ENCODE results near the gene TUBGCP6.

The TUBGCP6 gene

DNA sequence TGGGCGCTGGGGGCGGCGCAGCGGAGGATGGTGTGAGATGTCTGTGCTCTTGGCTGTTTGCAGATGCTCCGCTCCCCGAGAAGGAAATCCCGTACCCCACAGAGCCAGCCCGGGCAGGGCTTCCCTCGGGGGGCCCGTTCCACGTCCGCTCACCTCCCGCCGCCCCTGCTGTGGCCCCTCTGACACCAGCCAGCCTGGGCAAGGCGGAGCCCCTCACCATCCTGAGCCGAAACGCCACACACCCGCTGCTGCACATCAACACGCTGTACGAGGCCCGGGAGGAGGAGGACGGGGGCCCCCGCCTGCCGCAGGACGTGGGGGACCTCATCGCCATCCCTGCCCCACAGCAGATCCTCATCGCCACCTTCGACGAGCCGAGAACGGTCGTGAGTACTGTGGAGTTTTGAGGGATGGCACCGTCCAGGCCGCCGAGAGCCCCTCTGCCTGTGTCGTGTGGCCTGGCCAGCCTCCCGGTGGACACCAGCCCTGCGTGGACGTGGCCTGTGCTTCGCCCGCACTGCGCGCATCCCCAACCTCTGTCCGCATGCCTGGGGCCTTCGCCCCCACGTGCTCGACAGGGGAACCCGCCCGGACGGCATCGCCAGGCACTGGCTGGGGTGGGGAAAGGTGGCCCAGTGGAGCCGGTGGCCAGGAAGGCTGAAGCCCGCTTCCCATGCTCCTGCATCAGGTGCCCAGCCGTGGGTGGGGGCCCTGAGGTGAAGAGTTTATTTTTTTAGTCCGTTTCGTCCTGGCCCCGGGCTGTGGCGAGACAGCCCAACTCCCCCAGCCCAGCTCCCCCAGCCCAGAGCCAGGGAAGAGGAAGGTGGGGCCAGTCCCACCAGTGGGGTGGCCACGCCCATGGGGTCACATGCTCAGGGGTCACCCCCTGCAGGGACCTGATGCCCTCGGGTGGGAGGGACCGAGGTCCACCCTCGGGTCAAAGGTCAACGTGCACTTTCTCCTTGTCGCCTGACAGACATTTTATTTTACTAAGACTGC is 65.7 kb downstream of the TUBGCP6 start:
- DNase-seq (ENCODE audit: low spot score) = peak; percentile 55
- ATAC-seq (ENCODE audit: low read depth) = no peak
- no peaks in the 10 kb centered on the region for H3K36me3 ChIP-seq (ENCODE audit: low read depth)
- TF ChIP-seq, protein P1, sequence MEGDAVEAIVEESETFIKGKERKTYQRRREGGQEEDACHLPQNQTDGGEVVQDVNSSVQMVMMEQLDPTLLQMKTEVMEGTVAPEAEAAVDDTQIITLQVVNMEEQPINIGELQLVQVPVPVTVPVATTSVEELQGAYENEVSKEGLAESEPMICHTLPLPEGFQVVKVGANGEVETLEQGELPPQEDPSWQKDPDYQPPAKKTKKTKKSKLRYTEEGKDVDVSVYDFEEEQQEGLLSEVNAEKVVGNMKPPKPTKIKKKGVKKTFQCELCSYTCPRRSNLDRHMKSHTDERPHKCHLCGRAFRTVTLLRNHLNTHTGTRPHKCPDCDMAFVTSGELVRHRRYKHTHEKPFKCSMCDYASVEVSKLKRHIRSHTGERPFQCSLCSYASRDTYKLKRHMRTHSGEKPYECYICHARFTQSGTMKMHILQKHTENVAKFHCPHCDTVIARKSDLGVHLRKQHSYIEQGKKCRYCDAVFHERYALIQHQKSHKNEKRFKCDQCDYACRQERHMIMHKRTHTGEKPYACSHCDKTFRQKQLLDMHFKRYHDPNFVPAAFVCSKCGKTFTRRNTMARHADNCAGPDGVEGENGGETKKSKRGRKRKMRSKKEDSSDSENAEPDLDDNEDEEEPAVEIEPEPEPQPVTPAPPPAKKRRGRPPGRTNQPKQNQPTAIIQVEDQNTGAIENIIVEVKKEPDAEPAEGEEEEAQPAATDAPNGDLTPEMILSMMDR (IDR thresholded peaks at IDR 0.05; ENCODE audit: poor library complexity, severe bottlenecking) = no peak
- H3K4me3 ChIP-seq (ENCODE audit: severe bottlenecking) = no peak overlapping the region
- no peaks in the 10 kb centered on the region for H3K9me3 ChIP-seq (ENCODE audit: severe bottlenecking)
- H3K4me1 ChIP-seq (ENCODE audit: insufficient read depth, poor library complexity, severe bottlenecking) = no peaks in the 10 kb centered on the region
- H3K27ac ChIP-seq (ENCODE audit: poor library complexity, severe bottlenecking) = no peak overlapping the region
- no peaks in the 10 kb centered on the region for H3K27me3 ChIP-seq (ENCODE audit: insufficient read depth, poor library complexity, severe bottlenecking)

DNA sequence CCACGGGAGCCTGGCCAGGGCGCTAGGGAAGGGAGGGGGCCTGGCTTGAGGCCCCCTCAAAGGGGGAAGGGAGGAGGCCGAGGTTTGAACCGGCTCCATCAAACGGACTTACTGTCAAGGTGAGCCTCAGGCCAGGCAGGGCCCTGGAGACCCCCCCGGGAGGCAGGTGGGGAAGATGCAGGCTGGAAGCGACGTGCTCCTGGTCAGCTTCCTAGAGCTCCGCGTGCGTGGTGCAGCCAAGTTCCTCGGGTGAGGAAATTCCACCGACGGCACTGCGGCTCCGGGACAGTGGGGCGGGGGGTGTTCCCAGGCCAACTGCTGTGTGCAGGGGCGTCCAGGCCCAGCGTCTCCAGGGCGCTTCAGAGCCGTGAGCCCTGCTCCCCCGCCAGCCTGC is 66.4 kb downstream of the TUBGCP6 start:
- Histone ChIP-seq H3K36me3 (ENCODE audit: low read depth) (no peaks in the 10 kb centered on the region), H3K27me3 (ENCODE audit: insufficient read depth, poor library complexity, severe bottlenecking) (no peaks in the 10 kb centered on the region), H3K27ac (ENCODE audit: poor library complexity, severe bottlenecking) (no peak overlapping the region), H3K4me3 (ENCODE audit: severe bottlenecking) (no peak overlapping the region), H3K4me1 (ENCODE audit: insufficient read depth, poor library complexity, severe bottlenecking) (no peaks in the 10 kb centered on the region), H3K9me3 (ENCODE audit: severe bottlenecking) (no peaks in the 10 kb centered on the region)
- no peak for DNase-seq (ENCODE audit: low spot score)
- TF ChIP-seq, protein P1 (IDR thresholded peaks at IDR 0.05; ENCODE audit: poor library complexity, severe bottlenecking) = no peak
- no peak for ATAC-seq (ENCODE audit: low read depth)

DNA sequence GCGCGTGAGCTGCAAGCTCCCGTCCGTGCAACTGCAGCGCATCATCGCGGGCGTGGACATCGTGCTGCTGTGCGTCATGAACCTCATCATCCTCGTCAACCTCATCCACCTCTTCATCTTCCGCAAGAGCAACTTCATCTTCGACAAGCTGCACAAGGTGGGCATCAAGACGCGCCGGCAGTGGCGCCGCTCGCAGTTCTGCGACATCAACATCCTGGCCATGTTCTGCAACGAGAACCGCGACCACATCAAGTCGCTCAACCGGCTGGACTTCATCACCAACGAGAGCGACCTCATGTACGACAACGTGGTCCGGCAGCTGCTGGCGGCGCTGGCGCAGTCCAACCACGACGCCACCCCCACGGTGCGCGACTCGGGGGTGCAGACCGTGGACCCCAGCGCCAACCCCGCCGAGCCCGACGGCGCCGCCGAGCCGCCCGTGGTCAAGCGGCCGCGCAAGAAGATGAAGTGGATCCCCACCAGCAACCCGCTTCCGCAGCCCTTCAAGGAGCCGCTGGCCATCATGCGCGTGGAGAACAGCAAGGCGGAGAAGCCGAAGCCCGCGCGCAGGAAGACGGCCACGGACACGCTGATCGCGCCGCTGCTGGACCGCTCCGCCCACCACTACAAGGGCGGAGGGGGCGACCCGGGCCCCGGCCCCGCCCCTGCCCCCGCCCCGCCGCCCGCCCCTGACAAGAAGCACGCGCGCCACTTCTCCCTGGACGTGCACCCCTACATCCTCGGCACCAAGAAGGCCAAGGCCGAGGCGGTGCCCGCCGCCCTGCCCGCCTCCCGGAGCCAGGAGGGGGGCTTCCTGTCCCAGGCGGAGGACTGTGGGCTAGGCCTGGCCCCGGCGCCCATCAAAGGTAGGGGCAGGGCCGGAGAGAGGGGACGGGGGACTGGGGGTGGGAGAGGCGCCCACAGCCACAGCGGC is 67.0 kb downstream of the TUBGCP6 start:
- Histone ChIP-seq H3K4me3 (ENCODE audit: severe bottlenecking) (no peak overlapping the region), H3K9me3 (ENCODE audit: severe bottlenecking) (no peaks in the 10 kb centered on the region), H3K27me3 (ENCODE audit: insufficient read depth, poor library complexity, severe bottlenecking) (no peaks in the 10 kb centered on the region), H3K36me3 (ENCODE audit: low read depth) (no peaks in the 10 kb centered on the region), H3K27ac (ENCODE audit: poor library complexity, severe bottlenecking) (no peak overlapping the region), H3K4me1 (ENCODE audit: insufficient read depth, poor library complexity, severe bottlenecking) (no peaks in the 10 kb centered on the region)
- DNase-seq (ENCODE audit: low spot score) (no peak), ATAC-seq (ENCODE audit: low read depth) (no peak)
- TF ChIP-seq, protein P1 (IDR thresholded peaks at IDR 0.05; ENCODE audit: poor library complexity, severe bottlenecking) = no peak

DNA sequence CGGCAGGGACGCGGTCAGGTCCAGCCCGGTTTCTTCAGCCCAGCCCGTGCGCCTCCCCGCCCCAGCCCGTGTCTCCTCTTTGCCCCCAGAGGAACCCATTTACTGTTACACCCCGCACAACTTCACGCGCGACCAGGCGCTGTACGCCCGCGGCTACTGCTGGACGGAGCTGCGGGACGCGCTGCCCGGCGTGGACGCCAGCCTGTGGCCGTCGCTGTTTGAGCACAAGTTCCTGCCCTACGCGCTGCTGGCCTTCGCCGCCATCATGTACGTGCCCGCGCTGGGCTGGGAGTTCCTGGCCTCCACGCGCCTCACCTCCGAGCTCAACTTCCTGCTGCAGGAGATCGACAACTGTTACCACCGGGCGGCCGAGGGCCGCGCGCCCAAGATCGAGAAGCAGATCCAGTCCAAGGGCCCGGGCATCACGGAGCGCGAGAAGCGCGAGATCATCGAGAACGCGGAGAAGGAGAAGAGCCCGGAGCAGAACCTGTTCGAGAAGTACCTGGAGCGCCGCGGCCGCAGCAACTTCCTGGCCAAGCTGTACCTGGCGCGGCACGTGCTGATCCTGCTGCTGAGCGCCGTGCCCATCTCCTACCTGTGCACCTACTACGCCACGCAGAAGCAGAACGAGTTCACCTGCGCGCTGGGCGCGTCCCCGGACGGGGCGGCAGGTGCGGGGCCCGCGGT is 67.8 kb downstream of the TUBGCP6 start:
- no peak for DNase-seq (ENCODE audit: low spot score)
- H3K27ac ChIP-seq (ENCODE audit: poor library complexity, severe bottlenecking) = no peak overlapping the region
- H3K27me3 ChIP-seq (ENCODE audit: insufficient read depth, poor library complexity, severe bottlenecking) = no peaks in the 10 kb centered on the region
- H3K9me3 ChIP-seq (ENCODE audit: severe bottlenecking) = no peaks in the 10 kb centered on the region
- TF ChIP-seq, protein P1 (IDR thresholded peaks at IDR 0.05; ENCODE audit: poor library complexity, severe bottlenecking) = no peak
- no peak for ATAC-seq (ENCODE audit: low read depth)
- H3K36me3 ChIP-seq (ENCODE audit: low read depth) = no peaks in the 10 kb centered on the region
- no peak overlapping the region for H3K4me3 ChIP-seq (ENCODE audit: severe bottlenecking)
- no peaks in the 10 kb centered on the region for H3K4me1 ChIP-seq (ENCODE audit: insufficient read depth, poor library complexity, severe bottlenecking)

Measured in RWPE2 (cell line).